PFSK-1 (cell line): ENCODE measurements around the gene ATF6B.

Source experiments
- POLR2AphosphoS5 ChIP-seq: IDR thresholded peaks from 2 replicates; pipeline ENCODE4 v1.6.1; 2012; ENCODE audit warnings: low read depth, mild to moderate bottlenecking, control low read depth, low read length, moderate library complexity
- TAF1 ChIP-seq: IDR thresholded peaks from 2 replicates; pipeline ENCODE4 v1.6.1; 2012; ENCODE audit warnings: low read length, control low read depth, borderline replicate concordance; ENCODE audit not compliant: insufficient read depth
- TF ChIP-seq, protein P1 (sequence below), 2 experiments: IDR thresholded peaks; 2 replicates each; pipeline versions ENCODE4 v1.6.1 to v1.8.0; 2011 to 2012; ENCODE audit warnings: low read depth in 2 of 2, low read length in 2 of 2, control low read depth in 1 of 2, inconsistent platforms in 1 of 2, mild to moderate bottlenecking in 1 of 2, moderate library complexity in 1 of 2; ENCODE audit not compliant: insufficient read depth in 1 of 2

DNA sequence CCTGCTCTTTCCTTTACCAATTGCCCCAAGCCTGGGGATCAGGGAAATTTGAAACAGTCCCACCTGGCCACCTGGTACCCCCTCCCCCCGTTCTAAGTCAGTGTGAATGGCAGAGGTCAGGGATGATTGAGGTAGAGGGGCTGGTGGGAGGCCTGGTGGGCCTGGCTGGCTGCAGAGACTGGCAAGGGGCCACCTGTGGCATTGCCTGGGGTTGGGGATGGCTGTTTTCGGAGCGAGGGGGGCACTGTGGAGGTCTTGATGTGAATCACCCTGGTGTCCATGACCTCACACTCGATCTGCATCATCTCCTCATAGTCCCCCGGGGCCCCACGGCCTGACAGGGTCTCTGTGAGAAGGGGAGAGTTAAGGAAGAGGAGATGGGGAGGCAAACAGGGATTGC lies 12.4 kb downstream of the ATF6B start:
- TF ChIP-seq POLR2AphosphoS5 = no peak
- TF ChIP-seq TAF1 = no peak
- TF ChIP-seq, protein P1, sequence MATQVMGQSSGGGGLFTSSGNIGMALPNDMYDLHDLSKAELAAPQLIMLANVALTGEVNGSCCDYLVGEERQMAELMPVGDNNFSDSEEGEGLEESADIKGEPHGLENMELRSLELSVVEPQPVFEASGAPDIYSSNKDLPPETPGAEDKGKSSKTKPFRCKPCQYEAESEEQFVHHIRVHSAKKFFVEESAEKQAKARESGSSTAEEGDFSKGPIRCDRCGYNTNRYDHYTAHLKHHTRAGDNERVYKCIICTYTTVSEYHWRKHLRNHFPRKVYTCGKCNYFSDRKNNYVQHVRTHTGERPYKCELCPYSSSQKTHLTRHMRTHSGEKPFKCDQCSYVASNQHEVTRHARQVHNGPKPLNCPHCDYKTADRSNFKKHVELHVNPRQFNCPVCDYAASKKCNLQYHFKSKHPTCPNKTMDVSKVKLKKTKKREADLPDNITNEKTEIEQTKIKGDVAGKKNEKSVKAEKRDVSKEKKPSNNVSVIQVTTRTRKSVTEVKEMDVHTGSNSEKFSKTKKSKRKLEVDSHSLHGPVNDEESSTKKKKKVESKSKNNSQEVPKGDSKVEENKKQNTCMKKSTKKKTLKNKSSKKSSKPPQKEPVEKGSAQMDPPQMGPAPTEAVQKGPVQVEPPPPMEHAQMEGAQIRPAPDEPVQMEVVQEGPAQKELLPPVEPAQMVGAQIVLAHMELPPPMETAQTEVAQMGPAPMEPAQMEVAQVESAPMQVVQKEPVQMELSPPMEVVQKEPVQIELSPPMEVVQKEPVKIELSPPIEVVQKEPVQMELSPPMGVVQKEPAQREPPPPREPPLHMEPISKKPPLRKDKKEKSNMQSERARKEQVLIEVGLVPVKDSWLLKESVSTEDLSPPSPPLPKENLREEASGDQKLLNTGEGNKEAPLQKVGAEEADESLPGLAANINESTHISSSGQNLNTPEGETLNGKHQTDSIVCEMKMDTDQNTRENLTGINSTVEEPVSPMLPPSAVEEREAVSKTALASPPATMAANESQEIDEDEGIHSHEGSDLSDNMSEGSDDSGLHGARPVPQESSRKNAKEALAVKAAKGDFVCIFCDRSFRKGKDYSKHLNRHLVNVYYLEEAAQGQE (IDR thresholded peaks at IDR 0.05; ENCODE audit: insufficient read depth in 1 of 2, low read depth in 2 of 2, low read length in 2 of 2) = no peak
